Adrenal gland (tissue), 12 donors: ENCODE data around the gene DHFR2. TPM values are rescaled to one million over a fixed set of nuclear protein-coding genes. Genes with fewer than 3 reads are reported as not detected.

Source experiments
- DNase-seq, 7 donors: peaks; one replicate each; pipeline ENCODE4 v3.0.0-alpha.2; 2019 to 2020
- H3K27ac ChIP-seq, 5 donors: fragments of 200-600 bp; sonication (generic) in 4 of 5; 1 replicate in 3 of 5; 2 replicates in 2 of 5; pipeline versions ENCODE4 v1.5.1 to v1.8.0; 2016 to 2020; ENCODE audit warnings: mild to moderate bottlenecking in 1 of 5
- H3K27me3 ChIP-seq: fragments of 200-600 bp; 2 replicates; pipeline ENCODE4 v1.8.0; 2021
- H3K36me3 ChIP-seq, 2 donors: fragments of 200-600 bp; replicated peaks in 1 of 2; 1 replicate in 1 of 2; 2 replicates in 1 of 2; pipeline versions ENCODE4 v1.5.1 to v1.8.0; 2018 to 2022
- H3K4me1 ChIP-seq, 2 donors: fragments of 200-600 bp; replicated peaks in 1 of 2; 1 replicate in 1 of 2; 2 replicates in 1 of 2; pipeline versions ENCODE4 v1.5.1 to v1.8.0; 2018 to 2021
- H3K4me3 ChIP-seq, 4 donors: fragments of 200-600 bp; sonication (generic) in 3 of 4; one replicate each; pipeline ENCODE4 v1.5.1; 2016 to 2018
- H3K9me3 ChIP-seq, 3 donors: fragments of 200-600 bp; sonication (generic) in 1 of 3; replicated peaks in 1 of 3; 1 replicate in 2 of 3; 2 replicates in 1 of 3; pipeline versions ENCODE4 v1.5.1 to v1.8.0; 2016 to 2021
- POLR2A ChIP-seq, 2 donors: fragments of 450-650 bp; IDR thresholded peaks; one replicate each; pipeline ENCODE4 v1.6.1; 2017; ENCODE audit warnings: antibody characterized with exemption in 2 of 2, mild to moderate bottlenecking in 2 of 2, moderate library complexity in 1 of 2
- WGBS, 4 donors: extraction: QIAGEN DNeasy Blood & Tissue Kit in 2 of 4; methylation state at CpG; one replicate each; pipeline versions ENCODE4 v1.1.5 to v1.1.7; 2013 to 2017; 5-methylcytosine and 5-hydroxymethylcytosine counted together
- intact Hi-C, 2 donors: fragments of 100-400 bp; cut with DNase I; formaldehyde crosslinking; loops; one replicate each; pipeline versions ENCODE4 v1.14.1 to v1.15.0; 2022 to 2023
- polyA plus RNA-seq, 3 donors: library from polyadenylated mRNA; stranded (reverse); fragments of 200-250 nt in 2 of 3; fragments of 350-450 nt in 1 of 3; fragmentation: Illumina TruSeq in 1 of 3; extraction: RNeasy Lipid Tissue Mini Kit (QIAGEN cat#74804) in 1 of 3; gene quantifications; one replicate each; pipeline ENCODE4 v1.2.3, GENCODE V29; 2013 to 2014
- total RNA-seq, 9 donors: library from RNA; depleted of rRNA in 4 of 9; stranded (reverse); fragments of >200 nt in 4 of 9; fragments of 120-200 nt in 1 of 9; fragmentation: NEBNext Ultra II Directional in 1 of 9; extraction: Animal tissue kit (Norgen Biotek cat#: 25700) in 1 of 9; gene quantifications; one replicate each; pipeline versions ENCODE4 v1.1.0 to v1.2.4, GENCODE V29; 2013 to 2023
- TF ChIP-seq, protein P1 (sequence below), 6 experiments: fragments of 450-650 bp in 4 of 6; fragments of 200-600 bp in 2 of 6; sonication (generic) in 1 of 6; IDR thresholded peaks; 1 replicate in 5 of 6; 2 replicates in 1 of 6; pipeline versions ENCODE4 v1.5.1 to v1.8.0; 2016 to 2021; ENCODE audit warnings: antibody characterized with exemption in 6 of 6, mild to moderate bottlenecking in 2 of 6, moderate library complexity in 1 of 6
- donor health status: healthy with polysubstance abuse.
- donor health status: Bipolar disorder and iron deficiency.
- donor health status: DM: yes; HTN: yes; CAD: no.
- donor health status: DM: no; HTN: no; CAD: no.
- donor health status: DM: no; HTN: no; CAD: no.
- donor health status: DM: yes; HTN: yes; CAD: no.

DHFR2 gene
- total and polyA plus RNA-seq, 12 donors: 2.3 to 12.3 (median 7.2) TPM

DNA sequence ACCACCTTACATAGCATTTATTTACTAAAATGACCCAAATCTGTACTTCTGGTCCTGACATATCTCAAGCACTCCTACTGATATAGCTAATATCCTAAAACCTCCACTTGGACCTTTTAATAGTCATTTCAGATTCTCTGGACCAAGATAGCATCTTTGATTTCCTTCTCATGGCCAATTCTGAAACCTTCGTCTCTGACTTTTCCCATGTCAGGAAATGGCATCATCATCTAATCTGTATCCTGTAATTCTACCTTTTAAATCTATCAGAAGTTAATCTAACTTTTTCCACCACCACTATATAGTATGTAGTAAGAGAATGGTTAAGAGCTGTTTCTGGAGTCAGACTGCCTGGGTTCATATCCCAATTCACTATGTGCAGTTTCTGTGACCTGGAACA lies 50.5 kb downstream of the DHFR2 start:
- intact Hi-C loops: no loop called here
- WGBS, 4 donors: 78 to 87% (median 85%) methylated on average over 1 of the region's 1 CpG

DNA sequence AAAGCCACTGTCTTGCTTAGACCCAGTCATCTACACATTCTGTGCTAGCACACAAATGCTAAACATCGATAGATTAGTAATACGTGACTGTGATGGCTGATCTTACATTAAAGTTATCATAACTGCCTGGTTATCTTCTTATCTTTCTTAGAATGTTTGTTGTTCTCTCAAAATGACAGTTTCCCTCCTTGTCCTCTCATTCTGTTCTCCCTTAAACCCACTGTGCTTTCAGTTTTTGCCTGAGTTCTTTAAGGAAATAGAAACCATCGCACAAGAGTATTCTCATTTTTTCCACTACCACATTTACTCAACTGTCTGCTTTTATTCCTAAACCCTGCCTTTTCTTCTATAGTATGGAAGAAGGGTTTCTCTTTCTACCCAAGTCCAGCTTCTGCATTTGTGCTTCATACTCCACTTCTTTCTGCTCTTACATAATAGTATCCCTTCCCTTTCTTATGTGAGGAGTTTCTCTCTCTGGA lies 51.4 kb downstream of the DHFR2 start:
- 77 to 84% (median 81%) methylated on average over 3 of the region's 3 CpGs for WGBS, 4 donors
- DNase-seq: no peak
- TF ChIP-seq POLR2A (IDR thresholded peaks at IDR 0.05): no peak
- TF ChIP-seq, protein P1, sequence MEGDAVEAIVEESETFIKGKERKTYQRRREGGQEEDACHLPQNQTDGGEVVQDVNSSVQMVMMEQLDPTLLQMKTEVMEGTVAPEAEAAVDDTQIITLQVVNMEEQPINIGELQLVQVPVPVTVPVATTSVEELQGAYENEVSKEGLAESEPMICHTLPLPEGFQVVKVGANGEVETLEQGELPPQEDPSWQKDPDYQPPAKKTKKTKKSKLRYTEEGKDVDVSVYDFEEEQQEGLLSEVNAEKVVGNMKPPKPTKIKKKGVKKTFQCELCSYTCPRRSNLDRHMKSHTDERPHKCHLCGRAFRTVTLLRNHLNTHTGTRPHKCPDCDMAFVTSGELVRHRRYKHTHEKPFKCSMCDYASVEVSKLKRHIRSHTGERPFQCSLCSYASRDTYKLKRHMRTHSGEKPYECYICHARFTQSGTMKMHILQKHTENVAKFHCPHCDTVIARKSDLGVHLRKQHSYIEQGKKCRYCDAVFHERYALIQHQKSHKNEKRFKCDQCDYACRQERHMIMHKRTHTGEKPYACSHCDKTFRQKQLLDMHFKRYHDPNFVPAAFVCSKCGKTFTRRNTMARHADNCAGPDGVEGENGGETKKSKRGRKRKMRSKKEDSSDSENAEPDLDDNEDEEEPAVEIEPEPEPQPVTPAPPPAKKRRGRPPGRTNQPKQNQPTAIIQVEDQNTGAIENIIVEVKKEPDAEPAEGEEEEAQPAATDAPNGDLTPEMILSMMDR (IDR thresholded peaks at IDR 0.05): no peak
- H3K27ac ChIP-seq: no peak overlapping the region
- intact Hi-C loops: no loop called here
- peaks cover 0 to 6% (median 0%) of the 10 kb centered on the region in 3 donors for H3K9me3 ChIP-seq
- no peaks in the 10 kb centered on the region for H3K36me3 ChIP-seq
- no peaks in the 10 kb centered on the region for H3K27me3 ChIP-seq
- H3K4me3 ChIP-seq: no peak overlapping the region
- H3K4me1 ChIP-seq: no peaks in the 10 kb centered on the region

More for the DNA sequence above, 50.5 kb downstream of the DHFR2 start:
- Histone ChIP-seq H3K27ac (no peak overlapping the region), H3K4me1 (no peaks in the 10 kb centered on the region), H3K36me3 (no peaks in the 10 kb centered on the region), H3K27me3 (no peaks in the 10 kb centered on the region), H3K4me3 (no peak overlapping the region), H3K9me3 (peaks cover 0 to 6% (median 0%) of the 10 kb centered on the region in 3 donors)
- no peak for TF ChIP-seq POLR2A (IDR thresholded peaks at IDR 0.05)
- TF ChIP-seq, protein P1 (IDR thresholded peaks at IDR 0.05): no peak
- no peak for DNase-seq

DNA sequence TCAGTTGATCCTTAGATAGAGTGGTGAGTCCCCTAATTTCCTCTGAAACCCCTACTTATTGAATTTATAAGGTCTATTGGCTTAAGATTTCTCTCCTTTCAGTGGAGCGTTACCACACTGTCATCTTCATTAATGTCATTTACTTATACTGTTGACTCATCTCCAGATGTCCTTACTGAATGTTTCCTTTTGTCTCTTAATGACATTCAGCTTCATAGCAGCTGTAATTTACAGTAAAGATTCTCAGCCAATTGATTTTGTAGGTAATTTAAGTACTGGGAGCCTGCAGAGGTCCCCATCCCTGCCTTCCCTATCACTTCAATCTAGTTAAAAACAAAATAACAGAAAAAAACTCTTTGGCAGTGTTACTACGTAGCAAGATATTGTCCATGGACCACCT lies 53.1 kb downstream of the DHFR2 start:
- intact Hi-C loops: loop anchor here (10.0 kb wide), 1 partner anchor 55 kb away; the partner anchor contains the start of genes DHFR2 (in 2 of the 2) and NSUN3 (in 2 of the 2)
- WGBS, 4 donors: 89 to 95% (median 93%) methylated on average over 2 of the region's 2 CpGs

DNA sequence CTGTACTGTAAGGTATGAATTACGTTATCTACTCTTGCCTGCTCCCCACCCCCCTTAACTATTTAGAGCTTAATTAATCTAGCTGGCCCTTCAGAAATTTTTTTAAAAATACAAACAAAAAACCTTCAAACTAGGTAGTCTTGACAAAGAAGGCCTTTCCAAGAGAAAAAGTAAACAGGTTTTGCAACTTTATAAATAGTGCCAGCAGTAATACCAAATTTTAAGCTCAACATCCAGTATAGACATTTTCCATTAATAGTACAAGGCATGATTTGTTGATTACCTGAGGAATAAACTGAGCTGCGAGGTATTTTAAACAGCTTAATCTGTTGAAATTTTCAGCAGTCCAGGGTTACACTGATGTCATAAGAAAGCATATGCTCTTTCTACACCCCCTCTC lies 54.5 kb downstream of the DHFR2 start:
- Histone ChIP-seq H3K4me3 (no peak overlapping the region), H3K27ac (no peak overlapping the region), H3K9me3 (no peaks in the 10 kb centered on the region), H3K4me1 (peaks cover 0 to 12% of the 10 kb centered on the region in 2 donors), H3K27me3 (no peaks in the 10 kb centered on the region), H3K36me3 (no peaks in the 10 kb centered on the region)
- no peak for TF ChIP-seq POLR2A (IDR thresholded peaks at IDR 0.05)
- TF ChIP-seq, protein P1 (IDR thresholded peaks at IDR 0.05): no peak
- intact Hi-C loops: loop anchor here (10.0 kb wide), 1 partner anchor 57 kb away; the partner anchor contains the start of genes DHFR2 (in 2 of the 2) and NSUN3 (in 2 of the 2)
- WGBS, 4 donors: 93 to 99% (median 96%) methylated on average over 2 of the region's 2 CpGs
- no peak for DNase-seq

More for the DNA sequence above, 53.1 kb downstream of the DHFR2 start:
- TF ChIP-seq, protein P1 (IDR thresholded peaks at IDR 0.05): no peak
- TF ChIP-seq POLR2A (IDR thresholded peaks at IDR 0.05): no peak
- Histone ChIP-seq H3K27ac (no peak overlapping the region), H3K4me3 (no peak overlapping the region), H3K27me3 (no peaks in the 10 kb centered on the region), H3K4me1 (peaks cover 0 to 6% of the 10 kb centered on the region in 2 donors), H3K9me3 (peaks cover 0 to under 1% (median 0%) of the 10 kb centered on the region in 3 donors), H3K36me3 (no peaks in the 10 kb centered on the region)
- DNase-seq: no peak

Other genes starting within 250 kb of the DHFR2 start
- 10 to 100 TPM; 12.4 to 34.6 (median 21.9) TPM for gene PROS1, start 89.0 kb downstream of the DHFR2 start, total RNA-seq
- gene PROS1, start 89.0 kb downstream of the DHFR2 start, polyA plus RNA-seq: 10 to 100 TPM in 1 of 3 donors, 1 to 10 TPM in 2; 6.6 to 19.1 (median 8.9) TPM
- gene ARL13B, start 82.8 kb downstream of the DHFR2 start, total RNA-seq: 1 to 10 TPM; 3.2 to 6.6 (median 6.0) TPM
- 1 to 10 TPM; 3.5 to 7.7 (median 3.9) TPM for gene ARL13B, start 82.8 kb downstream of the DHFR2 start, polyA plus RNA-seq
- under 1 TPM in 1 of 9 donors, not detected in 8; 0.11 TPM for gene STX19, start 34.3 kb downstream of the DHFR2 start, total RNA-seq
- gene STX19, start 34.3 kb downstream of the DHFR2 start, polyA plus RNA-seq: under 1 TPM; 0.07 to 0.26 (median 0.24) TPM
- gene NSUN3, start 145 bp upstream of the DHFR2 start, total RNA-seq: 10 to 100 TPM in 7 of 9 donors, 1 to 10 TPM in 2; 5.1 to 18.9 (median 12.4) TPM
- 10 to 100 TPM in 1 of 3 donors, 1 to 10 TPM in 2; 3.1 to 15.2 (median 5.2) TPM for gene NSUN3, start 145 bp upstream of the DHFR2 start, polyA plus RNA-seq